Neutrophil (primary cell): ENCODE measurements around the gene TM9SF1.
A peak's percentile ranks its signal among the peaks of the same experiment; 100 is the strongest.

Experiments
- H3K27ac ChIP-seq: fragments of 200-600 bp; sonication (generic); 2 replicates; pipeline ENCODE4 v1.5.1; 2016; ENCODE audit warnings: mild to moderate bottlenecking, moderate library complexity
- H3K27me3 ChIP-seq: fragments of 200-600 bp; sonication (generic); 2 replicates; pipeline ENCODE4 v1.6.0; 2016; ENCODE audit warnings: mild to moderate bottlenecking
- H3K36me3 ChIP-seq: fragments of 200-600 bp; sonication (generic); 2 replicates; pipeline ENCODE4 v1.5.1; 2017
- H3K4me1 ChIP-seq, 2 experiments: fragments of 200-600 bp in 1 of 2; sonication (generic) in 1 of 2; 1 replicate in 1 of 2; 2 replicates in 1 of 2; pipeline versions ENCODE4 v1.5.1 to v1.6.1; 2013 to 2016; ENCODE audit warnings: low read depth in 1 of 2, low read length in 1 of 2, mild to moderate bottlenecking in 1 of 2, moderate library complexity in 1 of 2; ENCODE audit not compliant: control insufficient read depth in 1 of 2, insufficient read depth in 1 of 2
- H3K4me3 ChIP-seq, 2 experiments: fragments of 200-600 bp in 1 of 2; sonication (generic) in 1 of 2; 1 replicate in 1 of 2; 2 replicates in 1 of 2; pipeline ENCODE4 v1.5.1; 2013 to 2016; ENCODE audit warnings: low read depth in 1 of 2, low read length in 1 of 2, mild to moderate bottlenecking in 1 of 2, moderate library complexity in 1 of 2
- H3K9me3 ChIP-seq: fragments of 200-600 bp; sonication (generic); 2 replicates; pipeline ENCODE4 v1.5.1; 2016
- CTCF ChIP-seq: fragments of 200-600 bp; sonication (generic); IDR thresholded peaks from 2 replicates; pipeline ENCODE4 v1.5.1; 2016; ENCODE audit warnings: antibody characterized with exemption

TM9SF1 gene

GRCh38 chr14:24156840-24157239 is 38.4 kb downstream of the TM9SF1 start:
- Histone ChIP-seq H3K27me3 (no peaks in the 10 kb centered on the region), H3K36me3 (peaks cover 79% of the 10 kb centered on the region), H3K9me3 (no peaks in the 10 kb centered on the region), H3K4me1 (peaks cover 9 to 11% of the 10 kb centered on the region in 2 experiments), H3K4me3 (no peak overlapping the region), H3K27ac (no peak overlapping the region)
- no peak for TF ChIP-seq CTCF

- Histone ChIP-seq H3K27ac (peak overlapping the region; percentile 41), H3K27me3 (no peaks in the 10 kb centered on the region), H3K4me1 (peaks cover 0 to under 1% of the 10 kb centered on the region in 2 experiments), H3K36me3 (peaks cover 89% of the 10 kb centered on the region), H3K9me3 (no peaks in the 10 kb centered on the region), H3K4me3 (no peak overlapping the region)
- TF ChIP-seq CTCF, result no peak
Measured at GRCh38 chr14:24155100-24155499, 40.1 kb downstream of the TM9SF1 start.

GRCh38 chr14:24151404-24152080 is 43.7 kb downstream of the TM9SF1 start:
- TF ChIP-seq CTCF, result no peak
- H3K36me3 ChIP-seq, result peaks cover 77% of the 10 kb centered on the region
- no peaks in the 10 kb centered on the region for H3K27me3 ChIP-seq
- no peaks in the 10 kb centered on the region for H3K9me3 ChIP-seq
- H3K4me3 ChIP-seq, result no peak overlapping the region
- H3K4me1 ChIP-seq, result peaks cover 20 to 22% of the 10 kb centered on the region in 2 experiments
- H3K27ac ChIP-seq, result no peak overlapping the region

- peaks cover 72% of the 10 kb centered on the region for H3K36me3 ChIP-seq
- TF ChIP-seq CTCF, result no peak
Measured at GRCh38 chr14:24150993-24151392, 44.2 kb downstream of the TM9SF1 start.

GRCh38 chr14:24150567-24150966 is 44.7 kb downstream of the TM9SF1 start:
- H3K27me3 ChIP-seq, result no peaks in the 10 kb centered on the region
- no peaks in the 10 kb centered on the region for H3K9me3 ChIP-seq
- peaks cover 28 to 30% of the 10 kb centered on the region in 2 experiments for H3K4me1 ChIP-seq
- no peak for TF ChIP-seq CTCF
- H3K4me3 ChIP-seq, result no peak overlapping the region
- H3K27ac ChIP-seq, result no peak overlapping the region
- H3K36me3 ChIP-seq, result peaks cover 67% of the 10 kb centered on the region

More at GRCh38 chr14:24150993-24151392, 44.2 kb downstream of the TM9SF1 start:
- Histone ChIP-seq H3K27me3 (no peaks in the 10 kb centered on the region), H3K9me3 (no peaks in the 10 kb centered on the region), H3K27ac (no peak overlapping the region), H3K4me1 (peaks cover 24 to 26% of the 10 kb centered on the region in 2 experiments), H3K4me3 (no peak overlapping the region)
